HepG2 (cell line): ENCODE data around the gene GAS2. TPM values are rescaled to one million over a fixed set of nuclear protein-coding genes. Genes with fewer than 3 reads are reported as not detected.

Experiments
- AHR ChIP-seq: IDR thresholded peaks from 2 replicates; pipeline ENCODE4 v1.6.1; 2018; ENCODE audit warnings: missing genetic modification reagents, missing compliant biosample characterization
- CC2D1A ChIP-seq: sonication (generic); formaldehyde crosslinking; IDR thresholded peaks from 2 replicates; pipeline ENCODE4 v1.8.1; 2023; ENCODE audit warnings: mild to moderate bottlenecking, missing genetic modification reagents
- EED ChIP-seq: sonication (generic); formaldehyde crosslinking; IDR thresholded peaks from 2 replicates; pipeline ENCODE4 v1.5.0; 2020; ENCODE audit warnings: mild to moderate bottlenecking, missing genetic modification reagents
- GLI4 ChIP-seq: sonication (generic); formaldehyde crosslinking; IDR thresholded peaks from 2 replicates; pipeline ENCODE4 v1.5.1; 2020; ENCODE audit warnings: missing genetic modification reagents, mild to moderate bottlenecking, moderate library complexity, borderline replicate concordance
- ISX ChIP-seq: sonication (generic); formaldehyde crosslinking; conservative IDR thresholded peaks from 2 replicates; pipeline ENCODE4 v1.5.0; 2020; ENCODE audit warnings: missing genetic modification reagents
- KLF16 ChIP-seq, 2 experiments: sonication (generic) in 1 of 2; formaldehyde crosslinking in 1 of 2; IDR thresholded peaks; 2 replicates each; pipeline versions ENCODE4 v1.6.1 to v1.8.0; 2016 to 2023; ENCODE audit warnings: missing genetic modification reagents in 2 of 2, missing compliant biosample characterization in 1 of 2
- MBD4 ChIP-seq: IDR thresholded peaks from 2 replicates; pipeline ENCODE4 v1.6.1; 2012; ENCODE audit warnings: low read length, inconsistent platforms, borderline replicate concordance
- MYNN ChIP-seq: sonication (generic); formaldehyde crosslinking; IDR thresholded peaks from 2 replicates; pipeline ENCODE4 v1.4.0; 2020; ENCODE audit warnings: mild to moderate bottlenecking, low read depth, missing genetic modification reagents
- RARA ChIP-seq: IDR thresholded peaks from 2 replicates; pipeline ENCODE4 v1.6.1; 2016; ENCODE audit warnings: missing genetic modification reagents, missing compliant biosample characterization
- RBM39 ChIP-seq: fragments of 200-400 bp; formaldehyde crosslinking; IDR thresholded peaks from one replicate; pipeline ENCODE4 v1.6.1; 2018; ENCODE audit warnings: antibody characterized with exemption, mild to moderate bottlenecking, low read depth, low read length; ENCODE audit not compliant: poor library complexity, severe bottlenecking
- RFX1 ChIP-seq: fragments of 450-650 bp; IDR thresholded peaks from 2 replicates; pipeline ENCODE4 v1.6.1; 2017
- TBX2 ChIP-seq: sonication (generic); formaldehyde crosslinking; IDR thresholded peaks from 2 replicates; pipeline ENCODE4 v1.5.0; 2020; ENCODE audit warnings: missing genetic modification reagents, mild to moderate bottlenecking, borderline replicate concordance
- U2AF2 ChIP-seq: fragments of 200-400 bp; formaldehyde crosslinking; IDR thresholded peaks from 2 replicates; pipeline ENCODE4 v1.6.1; 2017; ENCODE audit warnings: low read depth, mild to moderate bottlenecking, low read length
- XBP1 ChIP-seq: sonication (generic); formaldehyde crosslinking; IDR thresholded peaks from 2 replicates; pipeline ENCODE4 v1.5.0; 2020; ENCODE audit warnings: missing genetic modification reagents
- XRCC5 ChIP-seq: fragments of 200-400 bp; formaldehyde crosslinking; optimal IDR thresholded peaks from 2 replicates; pipeline ENCODE3; 2017; ENCODE audit warnings: mild to moderate bottlenecking, low read length
- YEATS4 ChIP-seq: sonication (generic); formaldehyde crosslinking; IDR thresholded peaks from 2 replicates; pipeline ENCODE4 v1.4.0; 2020; ENCODE audit warnings: missing genetic modification reagents, borderline replicate concordance
- ZFP82 ChIP-seq: sonication (generic); formaldehyde crosslinking; IDR thresholded peaks from 2 replicates; pipeline ENCODE4 v1.5.1; 2020; ENCODE audit warnings: mild to moderate bottlenecking, missing genetic modification reagents, borderline replicate concordance
- ZNF136 ChIP-seq: sonication (generic); formaldehyde crosslinking; IDR thresholded peaks from 2 replicates; pipeline ENCODE4 v1.8.1; 2022; ENCODE audit warnings: low read depth, mild to moderate bottlenecking, moderate library complexity, missing genetic modification reagents
- ZNF230 ChIP-seq: sonication (generic); formaldehyde crosslinking; IDR thresholded peaks from 2 replicates; pipeline ENCODE4 v1.4.0; 2020; ENCODE audit warnings: mild to moderate bottlenecking, missing genetic modification reagents
- ZNF280D ChIP-seq: sonication (generic); formaldehyde crosslinking; IDR thresholded peaks from 2 replicates; pipeline ENCODE4 v1.5.1; 2020; ENCODE audit warnings: mild to moderate bottlenecking, missing genetic modification reagents
- ZNF30 ChIP-seq: sonication (generic); formaldehyde crosslinking; IDR thresholded peaks from 2 replicates; pipeline ENCODE4 v1.5.0; 2020; ENCODE audit warnings: mild to moderate bottlenecking, missing genetic modification reagents
- ZNF607 ChIP-seq: sonication (generic); formaldehyde crosslinking; IDR thresholded peaks from 2 replicates; pipeline ENCODE4 v1.5.1; 2020; ENCODE audit warnings: missing genetic modification reagents, mild to moderate bottlenecking, borderline replicate concordance
- ZSCAN31 ChIP-seq: sonication (generic); formaldehyde crosslinking; IDR thresholded peaks from 2 replicates; pipeline ENCODE4 v1.5.0; 2020; ENCODE audit warnings: low read depth, mild to moderate bottlenecking, missing genetic modification reagents
- polyA plus RNA-seq, 8 experiments: library from polyadenylated mRNA; depleted of rRNA in 3 of 8; stranded (reverse) in 7 of 8; unstranded in 1 of 8; fragments of >200 nt; fragmentation: Illumina TruSeq in 4 of 8; extraction: Trizol in 4 of 8; gene quantifications; 2 replicates each; pipeline versions ENCODE4 v1.2.1 to v1.2.3, GENCODE V29; 2011 to 2016; ENCODE audit warnings: low read depth in 4 of 8, missing spikeins in 1 of 8, mixed read lengths in 1 of 8; ENCODE audit not compliant: insufficient read depth in 1 of 8
- total RNA-seq, 5 experiments: library from RNA; depleted of rRNA; stranded (reverse); fragments of >200 nt; fragmentation: Illumina TruSeq; extraction: Trizol; gene quantifications; 2 replicates each; pipeline ENCODE4 v1.2.3, GENCODE V29; 2016; ENCODE audit warnings: low read depth in 1 of 5
- TF ChIP-seq, protein P1 (sequence below): sonication (generic); formaldehyde crosslinking; IDR thresholded peaks from 2 replicates; pipeline ENCODE4 v1.8.1; 2023; ENCODE audit warnings: mild to moderate bottlenecking, inconsistent platforms, moderate library complexity, missing genetic modification reagents, borderline replicate concordance

GAS2 gene
- total and polyA plus RNA-seq, 2 of the 13 experiments (the other 11 are each of a cell fraction or from before 2014, with no cell fraction given): 26.0 to 85.1 TPM

- TF ChIP-seq ZNF30 (CRISPR knock-in tag) (no peak), GLI4 (peak; percentile 67; the same call in 1 of the 2 replicates), ZNF280D (no peak), TBX2 (CRISPR knock-in tag) (no peak; the same call in 1 of the 2 replicates), ZSCAN31 (CRISPR knock-in tag) (peak; percentile 89), MYNN (CRISPR knock-in tag) (no peak; the same call in 1 of the 2 replicates), RFX1 (no peak), ZNF230 (CRISPR knock-in tag) (0 out of 2 replicates have a peak, but pooled peaks have one; percentile 64), ZNF607 (CRISPR knock-in tag) (0 out of 2 replicates have a peak, but pooled peaks have one; percentile 60), ISX (CRISPR knock-in tag) (0 out of 2 replicates have a peak, but pooled peaks have one; percentile 42), AHR (CRISPR knock-in tag) (0 out of 2 replicates have a peak, but pooled peaks have one; percentile 30), ZFP82 (CRISPR knock-in tag) (peak; percentile 87; the same call in 1 of the 2 replicates), XRCC5 (peak; percentile 67), CC2D1A (CRISPR knock-in tag) (no peak), MBD4 (no peak), RBM39 (peak; percentile 76), KLF16 (CRISPR knock-in tag; IDR thresholded peaks at IDR 0.05) (0 out of 4 replicates have a peak, but pooled peaks of 1 of the 2 experiments have one; percentile 10), EED (CRISPR knock-in tag) (no peak; the same call in 1 of the 2 replicates), YEATS4 (CRISPR knock-in tag) (no peak; the same call in 1 of the 2 replicates), RARA (peak; percentile 16; the same call in 1 of the 2 replicates), XBP1 (CRISPR knock-in tag) (peak; percentile 26; the same call in 1 of the 2 replicates), ZNF136 (CRISPR knock-in tag) (0 out of 2 replicates have a peak, but pooled peaks have one; percentile 35), U2AF2 (no peak)
- TF ChIP-seq, protein P1, sequence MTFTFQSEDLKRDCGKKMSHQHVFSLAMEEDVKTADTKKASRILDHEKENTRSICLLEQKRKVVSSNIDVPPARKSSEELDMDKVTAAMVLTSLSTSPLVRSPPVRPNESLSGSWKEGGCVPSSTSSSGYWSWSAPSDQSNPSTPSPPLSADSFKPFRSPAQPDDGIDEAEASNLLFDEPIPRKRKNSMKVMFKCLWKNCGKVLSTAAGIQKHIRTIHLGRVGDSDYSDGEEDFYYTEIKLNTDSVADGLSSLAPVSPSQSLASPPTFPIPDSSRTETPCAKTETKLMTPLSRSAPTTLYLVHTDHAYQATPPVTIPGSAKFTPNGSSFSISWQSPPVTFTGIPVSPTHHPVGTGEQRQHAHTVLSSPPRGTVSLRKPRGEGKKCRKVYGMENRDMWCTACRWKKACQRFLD (CRISPR knock-in tag): peak; percentile 81
Measured at GRCh38 chr11:22624742-22625447, 41.5 kb upstream of the GAS2 start (continued).
